ENCODE measurements around the gene PCBP1.

DNA sequence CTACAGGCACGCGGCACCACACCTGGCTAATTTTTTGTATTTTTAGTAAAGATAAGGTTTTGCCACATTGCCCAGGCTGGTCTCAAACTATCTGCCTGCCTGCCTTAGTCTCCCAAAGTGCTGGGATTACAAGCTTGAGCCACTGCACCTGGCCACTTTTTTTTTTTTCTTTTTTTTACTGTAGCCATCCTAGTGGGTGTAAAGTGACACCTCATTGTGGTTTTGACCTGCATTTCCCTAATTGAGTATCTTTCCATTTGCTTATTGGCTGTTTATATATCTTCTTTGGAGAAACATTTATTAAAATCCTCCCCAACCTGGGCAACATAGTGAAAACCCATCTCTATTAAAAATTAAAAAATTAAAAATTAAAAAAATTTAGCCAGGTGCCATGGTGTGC lies 12.0 kb downstream of the PCBP1 start:
- TF ChIP-seq EP300 (IDR thresholded peaks at IDR 0.05; ENCODE audit: low read depth), result no peak
- TF ChIP-seq, protein P1, sequence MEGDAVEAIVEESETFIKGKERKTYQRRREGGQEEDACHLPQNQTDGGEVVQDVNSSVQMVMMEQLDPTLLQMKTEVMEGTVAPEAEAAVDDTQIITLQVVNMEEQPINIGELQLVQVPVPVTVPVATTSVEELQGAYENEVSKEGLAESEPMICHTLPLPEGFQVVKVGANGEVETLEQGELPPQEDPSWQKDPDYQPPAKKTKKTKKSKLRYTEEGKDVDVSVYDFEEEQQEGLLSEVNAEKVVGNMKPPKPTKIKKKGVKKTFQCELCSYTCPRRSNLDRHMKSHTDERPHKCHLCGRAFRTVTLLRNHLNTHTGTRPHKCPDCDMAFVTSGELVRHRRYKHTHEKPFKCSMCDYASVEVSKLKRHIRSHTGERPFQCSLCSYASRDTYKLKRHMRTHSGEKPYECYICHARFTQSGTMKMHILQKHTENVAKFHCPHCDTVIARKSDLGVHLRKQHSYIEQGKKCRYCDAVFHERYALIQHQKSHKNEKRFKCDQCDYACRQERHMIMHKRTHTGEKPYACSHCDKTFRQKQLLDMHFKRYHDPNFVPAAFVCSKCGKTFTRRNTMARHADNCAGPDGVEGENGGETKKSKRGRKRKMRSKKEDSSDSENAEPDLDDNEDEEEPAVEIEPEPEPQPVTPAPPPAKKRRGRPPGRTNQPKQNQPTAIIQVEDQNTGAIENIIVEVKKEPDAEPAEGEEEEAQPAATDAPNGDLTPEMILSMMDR (IDR thresholded peaks at IDR 0.05), result no peak
- TF ChIP-seq POLR2A (IDR thresholded peaks at IDR 0.05), result no peak

All from transverse colon (tissue), 3 donors.